GM04503 (cell line): ENCODE measurements around the gene SVEP1.

Experiments
- DNase-seq: peaks from one replicate; pipeline ENCODE4 v3.0.0-alpha.2; 2012; ENCODE audit warnings: low read depth

Gene SVEP1

GRCh38 chr9:110521206-110521605 is 58.3 kb downstream of the SVEP1 start:
- no peak for DNase-seq

GRCh38 chr9:110520120-110520701 is 59.3 kb downstream of the SVEP1 start:
- DNase-seq = peak; percentile 27

- DNase-seq = no peak
Observed at GRCh38 chr9:110517483-110517882, 62.1 kb downstream of the SVEP1 start.

- no peak for DNase-seq
Observed at GRCh38 chr9:110514897-110515296, 64.6 kb downstream of the SVEP1 start.

- DNase-seq = no peak
Observed at GRCh38 chr9:110512817-110513216, 66.7 kb downstream of the SVEP1 start.

- no peak for DNase-seq
Observed at GRCh38 chr9:110509792-110510191, 69.7 kb downstream of the SVEP1 start.

GRCh38 chr9:110502842-110503241 is 76.7 kb downstream of the SVEP1 start:
- DNase-seq = no peak

- DNase-seq = no peak
Observed at GRCh38 chr9:110499608-110500007, 79.9 kb downstream of the SVEP1 start.

- DNase-seq = no peak
Observed at GRCh38 chr9:110487196-110487595, 92.3 kb downstream of the SVEP1 start.

- no peak for DNase-seq
Observed at GRCh38 chr9:110486218-110486617, 93.3 kb downstream of the SVEP1 start.

GRCh38 chr9:110479481-110479880 is 100.1 kb downstream of the SVEP1 start:
- DNase-seq = no peak

GRCh38 chr9:110476251-110476650 is 103.3 kb downstream of the SVEP1 start:
- no peak for DNase-seq

GRCh38 chr9:110472111-110472510 is 107.4 kb downstream of the SVEP1 start:
- no peak for DNase-seq

- no peak for DNase-seq
Observed at GRCh38 chr9:110468950-110469349, 110.6 kb downstream of the SVEP1 start.

GRCh38 chr9:110465190-110465589 is 114.4 kb downstream of the SVEP1 start:
- DNase-seq = no peak

- no peak for DNase-seq
Observed at GRCh38 chr9:110464321-110464720, 115.2 kb downstream of the SVEP1 start.

GRCh38 chr9:110463499-110463898 is 116.0 kb downstream of the SVEP1 start:
- no peak for DNase-seq

- no peak for DNase-seq
Observed at GRCh38 chr9:110457245-110457644, 122.3 kb downstream of the SVEP1 start.

GRCh38 chr9:110456681-110457080 is 122.9 kb downstream of the SVEP1 start:
- DNase-seq = no peak

- DNase-seq = no peak
Observed at GRCh38 chr9:110455860-110456259, 123.7 kb downstream of the SVEP1 start.

- no peak for DNase-seq
Observed at GRCh38 chr9:110452227-110452801, 127.2 kb downstream of the SVEP1 start.

GRCh38 chr9:110451726-110452125 is 127.8 kb downstream of the SVEP1 start:
- DNase-seq = no peak

- no peak for DNase-seq
Observed at GRCh38 chr9:110447476-110447875, 132.1 kb downstream of the SVEP1 start.

- no peak for DNase-seq
Observed at GRCh38 chr9:110446171-110446570, 133.4 kb downstream of the SVEP1 start.
